Upper lobe of left lung (tissue), 4 donors: ENCODE measurements around the gene C19orf25.

Source experiments
- POLR2A ChIP-seq, 4 donors: fragments of 450-650 bp; IDR thresholded peaks; one replicate each; pipeline ENCODE4 v1.5.1; 2016 to 2017; ENCODE audit warnings: antibody characterized with exemption in 4 of 4, mild to moderate bottlenecking in 2 of 4
- TF ChIP-seq, protein P1 (sequence below), 6 experiments: fragments of 450-650 bp in 4 of 6; fragments of 200-600 bp in 2 of 6; sonication (generic) in 2 of 6; IDR thresholded peaks; one replicate each; pipeline ENCODE4 v1.5.1; 2016 to 2019; ENCODE audit warnings: antibody characterized with exemption in 6 of 6

DNA sequence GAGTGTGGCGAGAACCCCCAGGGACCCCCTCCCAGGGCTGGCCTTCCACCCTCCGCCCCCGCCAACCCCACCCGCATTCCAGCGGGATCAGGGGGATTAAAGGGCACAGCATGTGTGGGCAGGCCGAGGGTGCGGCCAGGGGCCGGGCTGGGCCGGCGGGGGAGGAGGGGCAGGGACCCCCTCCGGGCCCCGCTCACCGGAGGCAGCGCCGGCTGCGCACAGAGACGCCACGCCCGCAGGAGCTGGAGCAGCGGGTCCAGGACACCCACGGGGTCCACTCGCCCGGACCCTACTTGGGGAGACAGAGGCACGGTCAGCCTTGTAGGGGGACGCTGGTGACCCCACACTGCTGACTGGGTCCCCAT is 31.4 kb upstream of the C19orf25 start:
- TF ChIP-seq, protein P1, sequence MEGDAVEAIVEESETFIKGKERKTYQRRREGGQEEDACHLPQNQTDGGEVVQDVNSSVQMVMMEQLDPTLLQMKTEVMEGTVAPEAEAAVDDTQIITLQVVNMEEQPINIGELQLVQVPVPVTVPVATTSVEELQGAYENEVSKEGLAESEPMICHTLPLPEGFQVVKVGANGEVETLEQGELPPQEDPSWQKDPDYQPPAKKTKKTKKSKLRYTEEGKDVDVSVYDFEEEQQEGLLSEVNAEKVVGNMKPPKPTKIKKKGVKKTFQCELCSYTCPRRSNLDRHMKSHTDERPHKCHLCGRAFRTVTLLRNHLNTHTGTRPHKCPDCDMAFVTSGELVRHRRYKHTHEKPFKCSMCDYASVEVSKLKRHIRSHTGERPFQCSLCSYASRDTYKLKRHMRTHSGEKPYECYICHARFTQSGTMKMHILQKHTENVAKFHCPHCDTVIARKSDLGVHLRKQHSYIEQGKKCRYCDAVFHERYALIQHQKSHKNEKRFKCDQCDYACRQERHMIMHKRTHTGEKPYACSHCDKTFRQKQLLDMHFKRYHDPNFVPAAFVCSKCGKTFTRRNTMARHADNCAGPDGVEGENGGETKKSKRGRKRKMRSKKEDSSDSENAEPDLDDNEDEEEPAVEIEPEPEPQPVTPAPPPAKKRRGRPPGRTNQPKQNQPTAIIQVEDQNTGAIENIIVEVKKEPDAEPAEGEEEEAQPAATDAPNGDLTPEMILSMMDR (IDR thresholded peaks at IDR 0.05): no peak
- no peak for TF ChIP-seq POLR2A (IDR thresholded peaks at IDR 0.05)
